GM21737 (cell line): ENCODE results near the gene PRLHR.
"Not testable (repeated sequence)": the region's sequence is repeated elsewhere in the genome, so short reads cannot be mapped to it uniquely, and the experiment has no call there.

ENCODE experiments used
- ATAC-seq: cut with Tn5 transposase; IDR thresholded peaks from one replicate; pipeline ENCODE4 v1.9.1; 2021; ENCODE audit warnings: mild to moderate bottlenecking, moderate library complexity; ENCODE audit not compliant: unreplicated experiment

The PRLHR gene

DNA sequence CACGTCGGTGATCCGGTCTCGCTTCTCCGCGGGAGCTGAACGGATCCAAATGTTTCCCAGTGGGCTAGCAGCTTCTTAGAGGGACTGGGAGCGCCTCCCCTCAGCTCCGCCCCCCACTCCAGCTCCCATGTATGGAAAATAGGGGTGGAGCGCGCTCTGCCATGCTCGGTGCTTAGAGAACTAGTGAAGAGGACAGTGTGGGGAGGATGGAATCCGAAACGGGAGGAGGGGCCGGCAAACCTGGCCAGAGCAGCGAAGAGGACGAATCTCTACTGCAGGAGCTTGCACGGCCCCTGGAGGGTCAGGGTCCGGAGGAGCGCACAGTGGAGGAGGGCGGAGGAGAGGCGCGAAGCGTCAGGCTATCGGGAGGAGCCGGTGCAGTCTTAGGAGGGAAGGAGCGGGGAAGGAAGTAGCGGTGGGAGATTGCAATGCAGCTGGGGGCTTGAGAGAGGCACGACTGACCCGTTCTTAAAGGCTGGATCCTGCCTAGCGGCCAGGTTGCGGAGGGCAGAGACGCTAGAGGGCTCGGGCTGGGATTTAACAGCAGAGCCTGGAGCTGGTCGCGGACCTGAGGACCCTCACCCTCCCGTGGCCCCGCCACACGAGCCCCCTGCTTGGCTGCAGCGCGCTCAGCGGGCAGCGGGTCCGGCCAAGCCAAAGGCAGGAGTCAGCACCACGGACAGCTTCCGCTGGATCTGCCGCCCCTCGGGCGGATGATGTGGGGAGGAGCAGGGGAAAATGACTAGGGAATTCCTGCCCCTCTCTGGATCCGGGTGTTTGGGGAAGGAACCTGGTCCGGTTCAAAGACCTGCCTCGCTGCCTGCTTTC is at the start of gene PRLHR:
Gene PRLHR, minus strand, starts transcription at position 51 of the 828 bp plus-strand sequence. CDS start 404 bp downstream, outside the sequence.
- no peak for ATAC-seq

DNA sequence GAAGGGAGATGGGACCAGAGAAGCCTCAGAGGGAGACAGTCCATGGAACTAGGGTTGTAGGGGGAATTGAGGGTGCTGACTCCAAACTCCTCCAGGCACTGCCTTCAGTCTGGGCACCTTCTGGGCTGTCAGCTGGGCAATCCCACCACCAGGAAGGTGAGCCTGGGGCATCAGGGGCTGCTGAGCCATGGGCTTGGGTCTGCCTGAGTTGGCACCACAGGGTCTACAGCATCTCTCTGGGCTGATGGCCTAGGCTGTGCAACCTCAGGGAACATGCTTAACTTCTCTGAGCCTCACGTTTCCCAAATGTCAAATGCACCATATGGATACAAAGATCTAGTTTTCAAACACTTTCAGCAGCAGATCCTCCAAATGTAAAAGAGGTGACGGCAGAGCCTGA is 46.8 kb upstream of the PRLHR start:
- no peak for ATAC-seq

DNA sequence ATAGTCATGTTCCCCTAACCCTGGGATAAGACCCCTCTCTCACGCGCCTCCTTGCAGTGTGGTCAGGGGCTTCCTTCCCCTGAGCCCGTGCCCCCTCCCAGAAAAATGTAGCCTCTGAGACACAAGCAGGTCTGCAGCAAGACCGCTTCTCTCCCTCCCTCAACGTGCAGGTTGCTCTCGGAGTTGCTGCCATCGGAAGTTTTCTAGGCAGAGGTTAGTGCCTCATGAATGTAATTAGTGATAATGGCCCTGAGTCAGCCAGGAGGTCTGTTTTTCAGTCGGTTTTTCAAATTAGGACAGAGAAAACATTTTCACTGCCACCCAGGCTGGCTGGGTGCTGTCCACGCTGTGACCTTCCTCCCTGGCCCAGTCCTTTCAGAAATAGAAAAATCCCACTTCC is 43.2 kb upstream of the PRLHR start:
- ATAC-seq = no peak

DNA sequence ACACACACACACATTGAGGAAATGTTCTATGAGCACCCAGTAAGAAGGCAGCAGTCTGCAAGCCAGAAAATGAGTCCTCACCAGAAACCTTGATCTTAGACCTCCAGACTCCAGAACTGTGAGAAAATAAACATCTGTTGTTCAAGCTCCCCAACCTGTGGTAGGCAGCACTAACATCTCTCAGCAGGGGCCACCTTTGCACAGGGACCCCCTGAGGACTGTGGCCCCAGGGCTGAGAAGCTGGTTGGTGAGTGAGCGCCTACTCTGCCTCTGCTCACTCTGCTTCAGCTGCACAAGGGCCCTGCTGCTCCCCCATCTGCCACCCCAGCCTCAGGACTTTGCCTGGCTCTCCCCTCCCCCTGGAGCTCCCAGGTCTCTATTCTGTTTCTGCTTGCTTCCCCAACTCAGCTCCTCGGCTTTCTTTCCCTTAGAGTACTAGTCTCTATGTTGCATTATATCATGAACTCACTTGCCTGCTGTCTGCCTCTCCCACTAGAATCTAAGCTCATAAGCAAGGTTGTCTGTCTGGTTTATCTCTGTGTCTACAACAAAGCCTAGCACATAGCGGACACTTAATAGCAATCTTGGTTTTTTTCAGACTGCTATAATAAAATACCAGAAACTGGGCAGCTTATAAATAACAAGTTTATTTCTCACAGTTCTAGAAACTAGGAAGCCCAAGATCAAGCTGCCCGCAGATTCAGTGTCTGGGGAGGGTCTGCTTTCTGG is 40.4 kb upstream of the PRLHR start:
- ATAC-seq = no peak

DNA sequence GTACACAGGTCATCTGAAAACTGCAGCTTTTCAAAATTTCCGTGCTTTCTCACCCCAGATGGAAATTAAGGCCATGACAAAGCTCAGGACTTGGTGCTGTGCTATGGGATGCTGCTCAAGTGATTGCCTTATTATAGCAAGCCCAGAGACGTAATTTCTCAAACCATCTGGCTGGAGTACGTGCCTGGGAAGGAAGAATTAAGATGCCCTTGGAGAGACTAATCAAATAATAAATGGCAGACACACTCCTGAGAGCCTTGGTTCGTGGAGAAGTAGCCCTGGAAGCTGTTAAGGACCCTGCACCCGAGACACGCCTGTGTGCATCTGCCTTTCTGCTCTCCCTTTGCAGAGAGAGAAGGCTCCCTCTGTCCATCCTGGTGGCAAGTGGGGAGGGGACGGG is 38.3 kb upstream of the PRLHR start:
- no peak for ATAC-seq

DNA sequence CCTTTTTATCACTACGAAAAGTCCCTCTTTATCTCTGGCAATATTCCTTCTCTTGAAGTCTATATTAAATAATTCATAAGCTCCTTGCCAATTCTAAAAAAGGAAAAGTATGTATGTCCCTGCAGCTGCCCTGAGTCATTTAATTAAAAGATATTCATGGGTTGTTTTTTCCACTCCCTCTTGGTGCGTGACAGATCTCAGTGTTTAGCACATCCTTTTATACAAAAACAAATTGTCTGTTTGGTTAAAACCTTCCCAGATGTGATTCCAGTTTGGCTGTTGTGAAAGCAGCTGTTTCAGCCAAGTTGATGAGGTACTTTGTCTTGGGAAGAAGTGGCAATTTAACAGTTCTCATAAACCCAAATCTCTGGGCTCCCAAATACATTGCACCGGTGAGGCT is 33.8 kb upstream of the PRLHR start:
- ATAC-seq = no peak

DNA sequence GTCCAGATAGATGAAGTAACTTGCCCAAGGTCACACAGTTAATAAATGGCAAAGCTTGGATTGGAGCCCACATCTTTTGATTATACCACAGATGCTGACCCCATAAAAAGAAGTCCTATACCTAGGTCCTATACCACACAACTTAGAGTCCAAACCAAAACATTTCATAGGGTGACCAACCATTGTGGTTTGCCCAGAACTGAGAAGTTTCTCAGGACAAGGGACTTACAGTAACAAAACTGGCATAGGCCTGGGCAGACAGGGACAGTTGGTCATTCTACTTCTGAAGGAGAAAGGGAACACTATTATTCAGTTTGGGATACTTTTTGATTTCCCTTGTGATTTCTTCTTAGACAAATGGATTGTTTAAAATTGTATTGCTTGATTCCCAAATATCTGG is 32.9 kb upstream of the PRLHR start:
- ATAC-seq = no peak

DNA sequence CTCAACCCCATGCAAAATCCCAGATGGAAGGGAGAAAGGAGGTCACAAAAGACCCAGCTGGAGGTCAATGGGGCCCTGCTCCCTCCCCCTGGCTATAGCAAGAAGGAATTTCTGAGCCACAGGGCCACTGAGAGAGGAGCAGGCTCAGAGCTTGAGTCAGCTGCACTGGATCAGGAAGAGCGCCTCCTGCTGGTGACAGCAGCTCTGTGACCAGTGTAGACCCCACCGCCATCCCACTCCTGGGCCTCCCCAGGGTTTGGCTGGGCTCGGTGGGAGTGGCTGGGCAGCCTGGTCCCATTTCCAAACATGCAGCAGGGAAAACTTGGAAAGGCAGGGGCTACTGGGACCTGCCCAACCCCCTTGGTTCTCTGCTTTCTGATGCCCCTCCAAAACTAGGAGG is 31.5 kb upstream of the PRLHR start:
- ATAC-seq = no peak

DNA sequence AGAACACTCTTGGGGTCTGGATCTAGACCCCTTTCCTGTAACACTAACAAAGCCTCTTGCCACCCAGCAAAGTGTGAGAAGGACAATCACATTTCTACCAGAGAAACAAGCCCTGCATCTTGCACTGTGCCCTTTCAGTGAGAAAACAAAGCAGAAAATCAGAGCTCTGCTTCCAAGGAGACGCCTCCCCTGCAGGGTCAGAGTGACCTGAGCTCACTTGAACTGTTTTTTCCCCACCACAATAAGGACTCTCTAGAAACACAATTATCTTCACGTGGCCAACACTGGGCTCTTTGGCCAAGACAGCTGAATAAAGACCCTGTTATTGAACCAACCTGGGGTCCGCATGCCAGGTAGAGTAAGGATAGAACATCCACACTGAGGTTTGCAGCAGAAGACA is 30.1 kb upstream of the PRLHR start:
- ATAC-seq = no peak

DNA sequence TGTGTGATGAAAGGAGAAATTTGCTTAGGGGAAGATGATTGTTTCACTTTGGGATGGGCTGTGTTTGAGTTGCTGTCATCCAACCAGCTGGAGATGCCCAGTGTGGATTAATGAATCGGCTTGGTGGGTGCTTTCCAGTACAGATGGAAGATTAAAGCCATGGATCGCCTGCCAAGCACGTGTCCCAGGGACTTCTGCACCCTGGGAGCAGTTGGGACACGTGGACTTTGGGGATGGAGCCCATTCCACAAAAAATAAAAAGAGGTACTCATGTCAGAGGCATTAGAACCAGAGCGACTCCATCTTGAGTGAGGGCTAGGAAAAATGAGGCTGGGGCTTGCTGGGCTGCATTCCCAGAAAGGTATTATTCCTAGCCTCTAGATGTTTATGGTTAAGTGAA is 29.3 kb upstream of the PRLHR start:
- no peak for ATAC-seq

DNA sequence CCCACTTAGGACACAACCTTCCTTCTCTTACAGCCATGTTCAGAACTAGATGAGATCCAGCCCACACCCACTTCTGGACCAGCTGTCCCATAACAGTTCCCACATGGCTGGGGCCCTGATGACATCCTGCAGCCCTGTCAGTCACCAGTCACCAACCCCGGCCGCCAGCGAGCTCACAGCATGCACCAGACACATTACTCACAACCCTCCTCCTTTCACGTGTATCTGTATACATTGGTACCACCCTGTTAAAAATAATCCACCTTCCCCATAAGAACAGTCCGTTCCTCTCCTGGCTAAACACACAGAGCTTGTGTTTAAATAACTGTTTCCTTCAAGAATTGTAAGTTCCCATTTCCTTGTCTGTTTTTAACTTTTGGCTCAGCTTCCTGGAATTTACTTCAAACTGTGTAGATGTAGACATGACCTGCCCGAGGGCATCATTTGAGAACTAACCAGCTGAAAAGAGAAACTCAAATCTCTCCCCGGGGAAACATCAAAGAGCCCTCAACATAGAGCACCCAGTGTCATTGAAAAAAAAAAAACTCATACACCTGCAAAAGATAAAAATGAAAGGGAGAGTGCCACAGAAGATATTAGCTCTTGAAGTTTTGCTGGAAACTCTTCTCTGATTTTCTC is 26.0 kb upstream of the PRLHR start:
- ATAC-seq = no peak

DNA sequence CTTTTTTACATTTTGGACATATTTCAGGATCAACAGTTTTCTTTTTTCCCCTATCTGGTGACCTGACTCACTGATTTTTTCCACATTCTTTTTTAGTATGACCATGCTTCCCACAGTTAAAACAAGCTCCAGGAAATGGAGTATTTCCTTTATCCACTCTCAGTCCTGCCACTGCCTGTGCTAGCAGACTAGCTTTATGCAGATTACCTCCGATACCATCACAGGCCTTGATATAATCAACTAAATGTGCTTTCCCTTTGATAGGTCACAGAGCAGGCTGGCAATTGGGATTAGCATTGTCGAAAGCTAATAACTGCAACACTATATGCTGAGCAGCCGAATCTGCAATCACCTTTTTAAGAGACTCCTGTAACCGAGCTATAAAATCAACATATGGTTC is 18.4 kb upstream of the PRLHR start:
- ATAC-seq = not testable (repeated sequence)

DNA sequence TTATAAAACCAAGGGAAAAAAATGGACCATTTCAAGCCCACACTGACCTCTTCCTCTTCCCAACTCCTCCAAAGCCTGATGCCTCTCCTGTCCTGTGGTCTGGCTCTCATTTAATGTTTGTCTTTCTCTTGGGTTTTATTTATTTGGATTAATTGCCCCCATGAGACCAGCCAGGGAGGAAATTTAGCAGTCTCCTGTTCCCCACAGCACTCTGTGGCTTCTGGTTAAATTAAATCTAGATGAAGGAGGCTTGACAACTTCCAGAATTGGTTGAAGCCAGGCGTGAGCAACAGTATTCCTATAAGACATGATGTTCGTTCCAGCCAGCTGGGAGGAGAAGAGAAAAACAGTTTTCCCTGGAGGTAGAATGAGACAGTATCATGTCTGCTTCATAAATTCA is 15.1 kb upstream of the PRLHR start:
- ATAC-seq = no peak

DNA sequence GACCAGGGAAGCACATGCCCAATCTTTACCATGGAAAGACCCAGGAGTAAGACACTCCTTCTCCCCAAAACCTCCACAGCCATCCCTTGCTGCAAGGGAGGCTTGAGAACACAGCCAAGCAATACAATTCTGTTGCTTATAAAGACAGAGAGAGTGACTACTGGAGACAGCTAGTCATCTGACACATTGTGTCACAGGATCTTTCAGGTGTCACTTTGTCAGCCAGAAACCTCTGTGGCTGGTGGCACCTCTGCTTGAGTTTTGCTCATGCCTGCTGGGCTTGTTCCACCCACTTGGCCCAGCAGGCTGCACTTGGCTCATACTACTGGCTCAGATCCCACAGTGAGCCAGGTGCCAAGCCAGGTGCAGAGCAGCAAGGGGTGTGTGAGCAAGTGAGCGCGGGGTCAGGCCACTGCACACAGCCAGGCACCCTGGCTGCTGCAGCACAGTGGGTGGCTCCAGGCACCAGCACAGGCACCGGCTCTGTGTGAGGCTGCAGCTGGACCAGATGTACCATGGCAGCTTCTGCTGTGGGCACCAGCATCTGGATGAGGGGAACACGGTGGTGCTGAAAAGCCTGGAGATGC is 12.4 kb upstream of the PRLHR start:
- ATAC-seq = no peak

DNA sequence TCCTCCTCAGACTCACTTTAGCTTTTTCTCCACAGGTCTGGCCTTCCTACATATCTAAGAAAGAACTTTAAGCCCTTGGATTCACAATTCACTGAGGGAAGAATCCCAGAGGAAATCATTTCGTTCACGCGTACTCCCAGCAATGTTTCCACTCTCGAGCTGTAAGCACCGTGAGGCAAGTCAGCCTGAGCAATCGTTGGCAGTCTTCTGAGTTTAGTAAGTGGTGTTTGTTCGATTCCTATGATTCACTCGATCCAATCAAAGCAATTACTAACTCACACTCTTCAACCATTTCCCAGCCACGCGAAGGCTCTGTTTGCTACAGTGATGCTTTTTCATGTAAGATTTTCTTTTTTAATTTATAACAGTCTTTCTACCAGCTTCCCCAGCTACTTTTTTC is 10.2 kb upstream of the PRLHR start:
- ATAC-seq = no peak

DNA sequence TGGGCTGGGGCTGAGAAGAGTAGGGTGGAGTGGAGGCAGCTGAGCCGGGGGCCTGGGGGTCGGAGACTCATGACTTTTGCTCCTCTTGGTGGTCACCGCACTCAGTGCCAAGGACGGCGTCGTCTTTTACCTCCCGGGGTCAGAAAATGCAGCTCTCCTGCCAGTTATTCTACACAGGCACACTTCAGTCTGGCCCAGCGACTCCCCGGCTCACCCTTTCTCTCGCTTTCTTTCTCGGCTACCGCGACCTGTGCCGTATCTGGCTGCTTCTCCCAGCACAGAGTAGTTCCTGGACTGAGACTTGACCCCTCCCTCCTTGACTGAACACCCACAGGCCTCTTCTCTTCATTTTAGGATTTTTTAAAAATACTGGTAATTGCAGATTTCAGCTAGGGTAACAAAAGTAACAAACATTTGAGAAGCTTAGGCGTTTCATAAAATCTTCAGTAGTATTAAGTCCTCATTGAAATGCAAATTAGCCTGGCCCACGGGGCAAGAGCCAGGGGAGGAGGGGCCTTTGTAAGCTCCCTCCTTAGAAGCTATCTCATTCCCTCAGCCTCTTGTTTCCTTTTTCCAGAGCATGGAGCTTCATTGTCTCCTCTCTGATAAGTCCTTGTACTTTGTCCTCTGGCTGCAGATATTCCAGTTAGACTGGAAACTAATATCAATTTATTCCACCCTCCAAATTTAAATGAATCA is 1.1 kb upstream of the PRLHR start:
- no peak for ATAC-seq

DNA sequence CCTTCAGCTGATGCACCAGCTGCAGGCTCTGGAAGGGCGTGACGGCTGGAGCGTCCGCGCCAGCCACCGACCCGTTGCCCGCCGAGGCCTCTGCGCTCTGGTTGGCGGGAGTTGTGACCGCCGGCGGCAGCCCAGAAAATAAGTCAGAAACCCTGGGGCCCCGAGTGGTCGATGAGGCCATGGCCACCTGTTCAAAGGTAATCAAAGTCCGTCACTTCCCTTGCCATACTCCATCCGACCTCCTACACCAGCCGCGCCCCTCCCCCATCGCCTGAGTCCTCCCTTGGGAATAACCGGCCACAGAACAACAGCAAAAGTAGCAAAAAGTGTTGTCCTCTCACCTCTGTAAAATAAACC is 406 bp downstream of the PRLHR start:
- no peak for ATAC-seq

DNA sequence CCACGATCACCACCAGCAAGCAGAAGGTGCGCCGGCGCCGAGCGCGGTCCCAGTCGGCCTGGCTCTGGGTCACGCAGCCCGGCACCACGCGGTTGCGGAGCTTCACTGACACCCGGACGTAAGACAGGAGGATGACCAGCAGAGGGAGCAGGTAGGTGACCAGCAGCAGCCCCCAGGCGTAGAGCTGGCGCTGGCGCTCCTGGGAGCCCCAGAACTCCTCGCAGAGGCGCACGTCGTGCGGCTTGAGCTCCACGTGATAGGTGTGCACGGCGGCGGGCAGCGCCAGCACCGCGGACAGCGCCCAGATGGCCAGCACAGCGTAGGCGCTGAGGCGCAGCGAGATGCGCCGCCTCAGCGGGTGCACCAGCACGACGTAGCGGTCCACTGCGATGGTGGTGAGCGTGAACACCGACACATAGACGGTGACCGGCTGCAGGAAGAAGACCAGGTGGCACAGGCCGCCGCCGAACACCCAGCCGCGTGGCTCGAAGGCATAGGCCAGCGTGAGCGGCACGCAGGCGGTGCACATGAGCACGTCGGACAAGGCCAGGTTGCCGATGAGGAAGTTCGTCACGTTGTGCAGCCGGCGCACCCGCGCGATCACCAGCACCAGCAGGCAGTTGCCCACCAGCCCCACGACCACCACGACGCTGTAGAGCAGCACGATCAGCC is 920 bp downstream of the PRLHR start:
- ATAC-seq = no peak

DNA sequence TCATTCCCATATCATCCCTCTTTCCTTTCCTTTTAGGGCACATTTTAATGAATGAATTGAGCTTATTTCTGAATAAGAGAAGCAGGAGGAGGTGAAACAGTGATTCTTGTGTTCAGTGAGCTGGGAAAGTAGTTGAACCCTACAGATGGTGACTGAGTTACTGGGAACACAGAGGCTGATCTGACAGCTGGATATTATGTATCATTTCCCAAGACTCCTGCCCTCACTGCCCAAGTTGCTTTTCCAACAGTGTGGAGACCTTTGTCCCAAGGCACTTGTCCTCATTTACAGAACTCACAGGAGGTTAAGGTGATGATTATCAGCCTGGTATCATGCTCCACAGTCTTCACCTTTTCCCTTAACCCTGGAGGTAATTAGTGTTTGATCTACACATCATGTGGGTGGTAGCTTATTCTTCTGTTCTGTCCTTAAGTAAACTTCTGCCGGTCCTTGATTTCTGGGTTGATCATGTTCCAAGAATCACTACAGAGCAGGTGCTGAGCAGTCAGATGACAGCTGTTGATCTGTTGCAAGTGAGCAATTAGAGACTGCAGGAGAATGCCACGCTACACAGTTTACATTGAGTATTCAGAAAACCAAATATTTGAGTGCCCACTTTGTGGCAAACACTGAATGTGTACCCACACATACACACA is 2.6 kb downstream of the PRLHR start:
- no peak for ATAC-seq

DNA sequence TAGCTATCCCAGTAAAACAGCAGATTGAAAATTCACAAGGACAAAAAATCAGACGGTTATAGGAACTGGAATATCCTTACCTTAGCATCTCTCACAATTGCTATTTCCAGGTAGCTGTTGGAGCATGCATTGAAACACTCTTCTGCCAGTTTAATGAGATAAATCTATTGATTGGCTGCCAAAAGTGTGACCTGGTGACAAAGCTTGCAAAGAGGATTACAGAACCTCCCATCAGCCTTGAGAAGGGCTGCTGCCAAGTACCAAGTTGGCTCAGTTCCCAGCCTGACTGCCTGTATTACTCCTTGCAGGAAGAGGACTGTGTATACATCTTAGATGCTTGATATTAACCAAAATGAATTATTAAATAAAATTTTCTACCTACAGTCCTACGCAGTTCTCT is 5.1 kb downstream of the PRLHR start:
- ATAC-seq = no peak
